ENCODE measurements around the gene ARID5A. TPM values are rescaled to one million over a fixed set of nuclear protein-coding genes. Genes with fewer than 3 reads are reported as not detected.

Gene ARID5A
- total and polyA plus RNA-seq, 9 of the 15 experiments (the other 6 are each of a cell fraction or from before 2014, with no cell fraction given): 0.14 to 12.5 (median 3.0) TPM

DNA sequence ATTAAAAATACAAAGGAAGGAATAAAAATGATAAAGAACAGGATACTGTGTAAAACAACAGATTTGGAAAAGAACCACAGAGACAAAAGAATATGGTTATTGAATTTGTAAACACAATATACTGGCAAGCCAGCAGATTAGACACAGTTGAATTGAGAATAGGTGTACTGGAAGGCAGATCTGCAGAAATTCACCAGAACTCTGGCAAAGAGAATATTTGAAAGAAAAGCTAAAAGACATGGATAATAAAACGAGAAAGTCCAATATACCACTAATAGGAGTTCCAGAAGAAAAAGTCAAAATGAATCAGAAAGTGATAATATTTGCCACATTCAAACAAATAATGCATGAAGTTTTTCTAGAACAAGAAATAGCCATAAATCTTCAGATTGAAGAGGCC is 19.5 kb upstream of the ARID5A start (continued):
- TF ChIP-seq RNF2 (IDR thresholded peaks at IDR 0.05) (no peak), ZNF239 (CRISPR knock-in tag; IDR thresholded peaks at IDR 0.05) (no peak), MGA (IDR thresholded peaks at IDR 0.05) (no peak), L3MBTL2 (IDR thresholded peaks at IDR 0.05) (no peak), SAFB2 (IDR thresholded peaks at IDR 0.05; ENCODE audit: borderline replicate concordance, low read depth, low read length, severe bottlenecking) (no peak), DNMT1 (IDR thresholded peaks at IDR 0.05) (no peak)
- TF ChIP-seq, protein P1, sequence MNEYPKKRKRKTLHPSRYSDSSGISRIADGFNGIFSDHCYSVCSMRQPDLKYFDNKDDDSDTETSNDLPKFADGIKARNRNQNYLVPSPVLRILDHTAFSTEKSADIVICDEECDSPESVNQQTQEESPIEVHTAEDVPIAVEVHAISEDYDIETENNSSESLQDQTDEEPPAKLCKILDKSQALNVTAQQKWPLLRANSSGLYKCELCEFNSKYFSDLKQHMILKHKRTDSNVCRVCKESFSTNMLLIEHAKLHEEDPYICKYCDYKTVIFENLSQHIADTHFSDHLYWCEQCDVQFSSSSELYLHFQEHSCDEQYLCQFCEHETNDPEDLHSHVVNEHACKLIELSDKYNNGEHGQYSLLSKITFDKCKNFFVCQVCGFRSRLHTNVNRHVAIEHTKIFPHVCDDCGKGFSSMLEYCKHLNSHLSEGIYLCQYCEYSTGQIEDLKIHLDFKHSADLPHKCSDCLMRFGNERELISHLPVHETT (CRISPR knock-in tag; conservative IDR thresholded peaks at IDR 0.05 in 1 of 2, IDR thresholded peaks at IDR 0.05 in 1 of 2): no peak
